ENCODE data around the gene SNCB.
"Not testable (repeated sequence)": the region's sequence is repeated elsewhere in the genome, so short reads cannot be mapped to it uniquely, and the experiment has no call there.

Gene SNCB

GRCh38 chr5:176596689-176597416, 33.5 kb downstream of the SNCB start:
- peak; percentile 76 for DNase-seq

- no peak for DNase-seq
Measured at GRCh38 chr5:176596069-176596644, 34.2 kb downstream of the SNCB start.

- DNase-seq: no peak
Measured at GRCh38 chr5:176595386-176595943, 34.9 kb downstream of the SNCB start.

- DNase-seq: no peak
Measured at GRCh38 chr5:176594554-176594953, 35.8 kb downstream of the SNCB start.

- DNase-seq: no peak
Measured at GRCh38 chr5:176593273-176593869, 37.0 kb downstream of the SNCB start.

GRCh38 chr5:176592573-176592972, 37.8 kb downstream of the SNCB start:
- no peak for DNase-seq

GRCh38 chr5:176591667-176592066, 38.7 kb downstream of the SNCB start:
- DNase-seq: not testable (repeated sequence)

GRCh38 chr5:176590035-176590717, 40.2 kb downstream of the SNCB start:
- no peak for DNase-seq

- no peak for DNase-seq
Measured at GRCh38 chr5:176589039-176589769, 41.1 kb downstream of the SNCB start.

- no peak for DNase-seq
Measured at GRCh38 chr5:176588297-176588696, 42.0 kb downstream of the SNCB start.

- no peak for DNase-seq
Measured at GRCh38 chr5:176587398-176587797, 42.9 kb downstream of the SNCB start.

- DNase-seq: no peak
Measured at GRCh38 chr5:176583076-176583475, 47.3 kb downstream of the SNCB start.

- no peak for DNase-seq
Measured at GRCh38 chr5:176581361-176581760, 49.0 kb downstream of the SNCB start.

- no peak for DNase-seq
Measured at GRCh38 chr5:176579323-176579722, 51.0 kb downstream of the SNCB start.

- DNase-seq: peak; percentile 31
Measured at GRCh38 chr5:176578391-176578808, 51.9 kb downstream of the SNCB start.

- DNase-seq: no peak
Measured at GRCh38 chr5:176577312-176578176, 52.8 kb downstream of the SNCB start.

- DNase-seq: no peak
Measured at GRCh38 chr5:176575488-176576422, 54.6 kb downstream of the SNCB start.

- no peak for DNase-seq
Measured at GRCh38 chr5:176575066-176575465, 55.3 kb downstream of the SNCB start.

GRCh38 chr5:176574297-176574591, 56.1 kb downstream of the SNCB start:
- DNase-seq: no peak

GRCh38 chr5:176573564-176574296, 56.6 kb downstream of the SNCB start:
- peak; percentile 84 for DNase-seq

All from activated CD8-positive, alpha-beta memory T cell treated with anti-CD3 and anti-CD28 coated beads, Interleukin-2, amount 50 U/mL, for 4 hours (primary cell).